ENCODE data around the gene DNAJC4. TPM values are rescaled to one million over a fixed set of nuclear protein-coding genes. Genes with fewer than 3 reads are reported as not detected.

DNAJC4 gene
- total RNA-seq, 2 donors from 2014 or later: 29.0 to 35.0 TPM

- H3K27me3 Mint-ChIP-seq: no peaks in the 10 kb centered on the region
- H3K27ac Mint-ChIP-seq: no peak overlapping the region
- H3K9me3 ChIP-seq (ENCODE audit: control insufficient read depth, low read length, poor library complexity, severe bottlenecking): no peaks in the 10 kb centered on the region
- H3K4me1 Mint-ChIP-seq: peaks cover 19% of the 10 kb centered on the region
- ATAC-seq (no peak), DNase-seq (no peak)
- peaks cover 4% of the 10 kb centered on the region for H3K36me3 Mint-ChIP-seq (ENCODE audit: low read depth)
- no peak overlapping the region for H3K4me3 Mint-ChIP-seq
Measured at GRCh38 chr11:64265176-64266160, 35.1 kb downstream of the DNAJC4 start.

DNA sequence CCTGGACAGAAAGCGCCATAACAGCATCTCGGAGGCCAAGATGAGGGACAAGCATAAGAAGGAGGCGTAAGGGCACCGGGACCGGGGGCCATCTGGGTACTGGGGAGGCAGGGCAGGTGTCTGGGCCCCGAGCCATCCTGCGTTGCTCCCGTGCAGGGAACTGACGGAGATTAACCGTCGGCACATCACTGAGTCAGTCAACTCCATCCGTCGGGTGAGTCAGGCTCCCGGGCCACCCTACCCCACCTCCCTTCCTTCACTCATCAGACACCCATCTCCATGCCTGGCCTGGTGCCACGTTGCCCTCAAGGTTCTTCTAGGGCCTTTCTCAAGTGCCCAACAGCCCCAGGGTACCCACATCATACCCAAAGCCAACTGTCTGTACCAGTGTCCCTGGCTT is 36.0 kb downstream of the DNAJC4 start:
- H3K9me3 ChIP-seq (ENCODE audit: control insufficient read depth, low read length, poor library complexity, severe bottlenecking): no peaks in the 10 kb centered on the region
- H3K36me3 Mint-ChIP-seq (ENCODE audit: low read depth): peaks cover 4% of the 10 kb centered on the region
- H3K27ac Mint-ChIP-seq: no peak overlapping the region
- H3K4me1 Mint-ChIP-seq: peaks cover 21% of the 10 kb centered on the region
- peak overlapping the region; percentile 41 for H3K4me3 Mint-ChIP-seq
- no peak for DNase-seq
- ATAC-seq: no peak
- H3K27me3 Mint-ChIP-seq: no peaks in the 10 kb centered on the region

- no peaks in the 10 kb centered on the region for H3K9me3 ChIP-seq (ENCODE audit: control insufficient read depth, low read length, poor library complexity, severe bottlenecking)
- peaks cover 21% of the 10 kb centered on the region for H3K4me1 Mint-ChIP-seq
- H3K27me3 Mint-ChIP-seq: no peaks in the 10 kb centered on the region
- no peak overlapping the region for H3K4me3 Mint-ChIP-seq
- DNase-seq (no peak), ATAC-seq (no peak)
- H3K27ac Mint-ChIP-seq: peak overlapping the region; percentile 99
- H3K36me3 Mint-ChIP-seq (ENCODE audit: low read depth): peaks cover 4% of the 10 kb centered on the region
Measured at GRCh38 chr11:64267207-64267945, 37.0 kb downstream of the DNAJC4 start.

GRCh38 chr11:64268025-64268892 is 37.9 kb downstream of the DNAJC4 start:
- Mint-ChIP-seq H3K4me3 (peak overlapping the region; percentile 96), H3K27ac (peak overlapping the region; percentile 99), H3K4me1 (peaks cover 19% of the 10 kb centered on the region), H3K36me3 (ENCODE audit: low read depth) (peaks cover 4% of the 10 kb centered on the region), H3K27me3 (no peaks in the 10 kb centered on the region)
- DNase-seq (no peak), ATAC-seq (no peak)
- no peaks in the 10 kb centered on the region for H3K9me3 ChIP-seq (ENCODE audit: control insufficient read depth, low read length, poor library complexity, severe bottlenecking)

DNA sequence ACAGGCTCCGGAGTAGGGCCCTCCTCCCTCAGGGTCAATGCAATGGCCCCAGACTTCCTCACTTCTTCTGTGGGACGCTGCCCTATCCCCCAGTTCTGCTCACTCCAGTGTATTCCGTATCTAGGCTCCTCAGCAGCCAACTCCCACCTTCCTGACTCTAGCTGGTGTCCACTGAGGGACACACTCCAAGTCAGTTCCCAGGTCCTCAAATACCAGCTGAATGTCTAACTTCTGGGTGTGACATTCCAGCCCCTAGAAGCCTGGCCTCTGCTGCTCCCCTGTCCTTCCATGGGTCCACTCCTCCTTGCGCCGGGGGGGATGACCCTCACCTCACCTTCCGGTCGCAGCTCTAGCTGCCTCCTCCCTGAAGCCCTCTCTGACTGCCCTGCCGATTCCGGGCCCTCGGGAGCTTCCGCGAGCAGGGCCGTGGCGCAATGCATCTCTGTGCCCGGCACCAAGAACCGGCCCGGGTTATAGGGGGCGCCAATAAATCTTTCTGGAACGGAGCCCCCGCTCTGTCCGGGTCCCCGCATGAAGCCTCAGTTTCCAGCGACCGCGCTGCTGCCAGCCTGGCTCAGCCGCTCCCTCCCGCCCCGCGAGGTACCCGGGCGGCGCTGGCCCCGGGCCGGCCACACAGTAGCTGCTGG is 38.7 kb downstream of the DNAJC4 start:
- H3K4me1 Mint-ChIP-seq: peaks cover 19% of the 10 kb centered on the region
- peak overlapping the region; percentile 96 for H3K4me3 Mint-ChIP-seq
- no peaks in the 10 kb centered on the region for H3K9me3 ChIP-seq (ENCODE audit: control insufficient read depth, low read length, poor library complexity, severe bottlenecking)
- DNase-seq: peak in 1 of 3 donors; percentile 28
- H3K36me3 Mint-ChIP-seq (ENCODE audit: low read depth): peaks cover 4% of the 10 kb centered on the region
- H3K27ac Mint-ChIP-seq: peak overlapping the region; percentile 99
- no peaks in the 10 kb centered on the region for H3K27me3 Mint-ChIP-seq
- no peak for ATAC-seq

DNA sequence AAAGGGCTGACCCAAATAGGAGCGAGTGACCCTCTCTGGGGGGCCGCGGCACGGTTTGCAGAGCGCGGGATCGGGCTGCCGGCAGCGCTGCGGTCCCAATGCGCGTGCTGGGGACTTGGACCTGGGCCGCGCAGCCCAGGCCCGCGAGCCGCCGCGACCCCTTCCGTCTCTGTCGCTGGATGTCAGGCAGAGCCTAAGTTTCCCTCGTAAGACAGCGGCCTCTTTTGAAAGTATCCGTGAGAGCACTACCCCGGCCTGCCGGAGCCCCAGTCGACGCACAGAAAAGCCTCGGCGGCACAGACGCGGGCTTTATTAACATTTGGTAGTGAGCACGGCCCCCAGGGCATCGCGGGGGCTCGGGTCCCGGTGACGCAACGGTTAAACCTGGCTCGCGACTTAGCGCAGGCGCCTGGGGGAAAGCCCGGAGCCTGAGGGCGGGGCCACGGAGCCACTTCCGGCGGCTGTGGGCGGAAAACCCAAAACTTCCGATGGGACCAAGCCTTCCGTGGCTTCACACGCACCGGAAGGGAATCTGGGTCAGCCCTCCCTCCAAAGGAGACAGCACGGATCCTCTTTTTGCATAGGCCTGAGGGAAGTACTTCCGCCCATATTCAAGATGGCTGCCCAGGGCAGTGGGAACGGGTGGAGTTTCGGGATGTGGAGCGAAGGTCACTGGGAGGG is 39.3 kb downstream of the DNAJC4 start:
- peak; percentile 94 to 97 (median 94) for DNase-seq
- H3K4me3 Mint-ChIP-seq: peak overlapping the region; percentile 96
- peak overlapping the region; percentile 99 for H3K27ac Mint-ChIP-seq
- ATAC-seq: peak; percentile 77
- peaks cover 19% of the 10 kb centered on the region for H3K4me1 Mint-ChIP-seq
- no peaks in the 10 kb centered on the region for H3K27me3 Mint-ChIP-seq
- H3K9me3 ChIP-seq (ENCODE audit: control insufficient read depth, low read length, poor library complexity, severe bottlenecking): no peaks in the 10 kb centered on the region
- H3K36me3 Mint-ChIP-seq (ENCODE audit: low read depth): peaks cover 4% of the 10 kb centered on the region

- Mint-ChIP-seq H3K36me3 (ENCODE audit: low read depth) (peaks cover 6% of the 10 kb centered on the region), H3K27me3 (no peaks in the 10 kb centered on the region), H3K4me1 (peaks cover 4% of the 10 kb centered on the region), H3K4me3 (no peak overlapping the region), H3K27ac (no peak overlapping the region)
- DNase-seq (no peak), ATAC-seq (no peak)
- H3K9me3 ChIP-seq (ENCODE audit: control insufficient read depth, low read length, poor library complexity, severe bottlenecking): no peaks in the 10 kb centered on the region
Measured at GRCh38 chr11:64275031-64275800, 44.9 kb downstream of the DNAJC4 start.

DNA sequence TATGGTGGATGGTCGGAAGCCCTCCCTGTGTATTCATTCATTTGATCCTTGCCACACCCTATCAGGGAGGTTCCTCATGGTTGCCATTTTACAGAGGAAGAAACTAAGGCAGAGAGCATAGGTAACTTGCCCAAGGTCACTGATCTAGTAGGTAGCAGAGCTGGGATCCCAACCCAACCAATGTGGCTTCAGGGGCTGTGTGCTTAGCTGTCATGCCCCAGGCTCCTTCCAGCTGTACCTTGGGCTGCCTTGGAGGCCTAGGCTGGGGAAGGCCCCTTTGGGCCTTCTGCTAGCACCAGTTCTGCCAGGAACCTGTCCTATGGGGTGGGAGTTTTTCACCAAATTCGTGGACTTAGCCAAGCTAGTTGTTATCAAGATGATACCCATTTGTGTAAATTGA is 45.5 kb downstream of the DNAJC4 start:
- no peak overlapping the region for H3K27ac Mint-ChIP-seq

DNA sequence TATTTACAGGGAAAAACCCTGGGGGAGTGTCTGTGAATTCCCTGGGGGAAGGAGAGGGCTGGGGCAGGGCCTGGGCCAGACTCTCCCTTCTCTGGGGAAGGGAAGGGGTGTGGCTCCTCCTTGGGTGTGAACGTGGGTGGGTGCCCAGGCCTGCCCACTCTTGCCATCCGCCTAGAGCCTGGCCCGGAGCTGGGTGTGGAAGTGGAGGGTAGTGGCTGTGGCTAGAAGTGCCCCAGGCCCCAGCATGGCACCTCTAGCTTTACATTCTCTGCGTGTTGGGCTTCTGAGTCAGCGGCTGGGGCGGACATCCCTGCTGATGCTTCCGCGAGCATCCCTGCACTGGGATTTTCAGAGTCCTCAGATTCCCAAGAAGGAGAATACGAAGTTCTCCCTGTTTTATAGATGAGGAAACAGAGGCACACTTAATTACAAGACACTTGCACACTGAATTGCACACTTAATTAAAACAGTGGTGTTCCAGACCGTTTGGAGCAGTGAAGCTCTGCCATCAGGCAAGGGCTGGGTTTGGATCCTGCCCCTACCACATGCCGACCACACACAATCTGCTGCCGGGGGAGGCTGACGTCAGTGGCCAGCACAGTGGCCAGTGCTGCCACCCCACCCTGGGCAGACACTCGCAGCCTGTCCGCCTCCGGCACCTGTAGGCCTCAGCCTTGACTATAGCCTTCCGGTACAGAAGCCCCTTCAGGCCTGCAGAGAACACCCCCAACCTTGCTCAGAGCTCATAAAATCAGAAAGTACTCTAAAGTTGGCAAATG is 46.5 kb downstream of the DNAJC4 start:
- no peak overlapping the region for H3K4me3 Mint-ChIP-seq
- H3K27ac Mint-ChIP-seq: no peak overlapping the region
- ATAC-seq: no peak

More for the DNA sequence above, 45.5 kb downstream of the DNAJC4 start:
- no peaks in the 10 kb centered on the region for H3K9me3 ChIP-seq (ENCODE audit: control insufficient read depth, low read length, poor library complexity, severe bottlenecking)
- Mint-ChIP-seq H3K4me3 (no peak overlapping the region), H3K36me3 (ENCODE audit: low read depth) (peaks cover 4% of the 10 kb centered on the region), H3K4me1 (no peaks in the 10 kb centered on the region), H3K27me3 (no peaks in the 10 kb centered on the region)
- no peak for ATAC-seq
- DNase-seq: no peak

GRCh38 chr11:64278576-64279190 is 48.3 kb downstream of the DNAJC4 start:
- Mint-ChIP-seq H3K4me1 (peaks cover 7% of the 10 kb centered on the region), H3K4me3 (peak overlapping the region; percentile 28), H3K27ac (peak overlapping the region; percentile 86), H3K36me3 (ENCODE audit: low read depth) (peaks cover 4% of the 10 kb centered on the region), H3K27me3 (no peaks in the 10 kb centered on the region)
- ATAC-seq: no peak
- no peak for DNase-seq
- no peaks in the 10 kb centered on the region for H3K9me3 ChIP-seq (ENCODE audit: control insufficient read depth, low read length, poor library complexity, severe bottlenecking)

More for the DNA sequence above, 46.5 kb downstream of the DNAJC4 start:
- Mint-ChIP-seq H3K27me3 (no peaks in the 10 kb centered on the region), H3K36me3 (ENCODE audit: low read depth) (peaks cover 4% of the 10 kb centered on the region), H3K4me1 (peaks cover 2% of the 10 kb centered on the region)
- DNase-seq: no peak
- no peaks in the 10 kb centered on the region for H3K9me3 ChIP-seq (ENCODE audit: control insufficient read depth, low read length, poor library complexity, severe bottlenecking)
